ENCODE measurements around the gene BCAR1.

BCAR1 gene

DNA sequence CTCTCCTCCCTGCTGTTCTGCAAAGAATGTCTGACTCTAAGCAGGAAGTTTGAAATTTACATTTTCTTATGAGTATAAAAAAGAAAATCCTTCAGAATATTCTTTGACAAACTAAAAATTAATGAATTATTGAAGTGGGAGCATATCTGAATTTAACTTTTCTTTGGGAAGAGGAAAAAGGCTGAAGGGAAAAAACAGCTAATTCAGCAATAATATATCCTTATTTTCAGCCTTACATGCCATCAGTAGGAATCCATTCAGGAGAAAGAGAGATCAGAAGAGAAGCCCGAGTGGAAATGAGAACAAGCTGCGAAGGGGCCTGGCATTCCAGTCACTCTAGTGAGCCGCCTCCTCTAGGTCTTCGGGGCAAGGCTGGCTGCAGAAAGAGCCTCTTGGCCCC, 41.7 kb upstream of the BCAR1 start:
- DNase-seq (ENCODE audit: low read depth): no peak
- TF ChIP-seq, protein P1, sequence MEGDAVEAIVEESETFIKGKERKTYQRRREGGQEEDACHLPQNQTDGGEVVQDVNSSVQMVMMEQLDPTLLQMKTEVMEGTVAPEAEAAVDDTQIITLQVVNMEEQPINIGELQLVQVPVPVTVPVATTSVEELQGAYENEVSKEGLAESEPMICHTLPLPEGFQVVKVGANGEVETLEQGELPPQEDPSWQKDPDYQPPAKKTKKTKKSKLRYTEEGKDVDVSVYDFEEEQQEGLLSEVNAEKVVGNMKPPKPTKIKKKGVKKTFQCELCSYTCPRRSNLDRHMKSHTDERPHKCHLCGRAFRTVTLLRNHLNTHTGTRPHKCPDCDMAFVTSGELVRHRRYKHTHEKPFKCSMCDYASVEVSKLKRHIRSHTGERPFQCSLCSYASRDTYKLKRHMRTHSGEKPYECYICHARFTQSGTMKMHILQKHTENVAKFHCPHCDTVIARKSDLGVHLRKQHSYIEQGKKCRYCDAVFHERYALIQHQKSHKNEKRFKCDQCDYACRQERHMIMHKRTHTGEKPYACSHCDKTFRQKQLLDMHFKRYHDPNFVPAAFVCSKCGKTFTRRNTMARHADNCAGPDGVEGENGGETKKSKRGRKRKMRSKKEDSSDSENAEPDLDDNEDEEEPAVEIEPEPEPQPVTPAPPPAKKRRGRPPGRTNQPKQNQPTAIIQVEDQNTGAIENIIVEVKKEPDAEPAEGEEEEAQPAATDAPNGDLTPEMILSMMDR (IDR thresholded peaks at IDR 0.05; ENCODE audit: low read depth, low read length, missing control alignments): no peak
- no peak overlapping the region for H3K4me3 ChIP-seq (ENCODE audit: low read depth, low read length)
- in situ Hi-C loops (cut with HindIII; ENCODE audit: low sequenced_read_pairs): no loop called here

DNA sequence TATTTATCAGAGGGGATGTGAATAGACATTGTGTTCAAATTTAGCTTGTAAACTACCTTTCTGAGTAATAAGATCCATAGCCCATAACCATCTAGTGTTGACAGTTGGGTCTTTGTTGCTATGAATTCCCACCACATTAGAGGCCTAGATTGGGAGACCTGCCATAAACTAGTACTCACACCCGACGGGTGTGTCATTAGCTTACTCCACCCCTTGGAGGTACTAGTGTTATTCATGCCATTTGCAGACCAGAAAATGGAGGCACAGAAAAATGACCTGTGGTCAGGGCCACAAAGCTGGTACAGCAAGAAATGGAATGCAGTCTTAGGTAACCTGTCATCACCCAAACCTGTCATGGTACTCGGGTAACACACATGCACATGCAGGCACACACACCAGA, 41.3 kb upstream of the BCAR1 start:
- H3K4me3 ChIP-seq (ENCODE audit: low read depth, low read length): no peak overlapping the region
- DNase-seq (ENCODE audit: low read depth): no peak
- in situ Hi-C loops (cut with HindIII; ENCODE audit: low sequenced_read_pairs): no loop called here
- TF ChIP-seq, protein P1 (IDR thresholded peaks at IDR 0.05; ENCODE audit: low read depth, low read length, missing control alignments): no peak

DNA sequence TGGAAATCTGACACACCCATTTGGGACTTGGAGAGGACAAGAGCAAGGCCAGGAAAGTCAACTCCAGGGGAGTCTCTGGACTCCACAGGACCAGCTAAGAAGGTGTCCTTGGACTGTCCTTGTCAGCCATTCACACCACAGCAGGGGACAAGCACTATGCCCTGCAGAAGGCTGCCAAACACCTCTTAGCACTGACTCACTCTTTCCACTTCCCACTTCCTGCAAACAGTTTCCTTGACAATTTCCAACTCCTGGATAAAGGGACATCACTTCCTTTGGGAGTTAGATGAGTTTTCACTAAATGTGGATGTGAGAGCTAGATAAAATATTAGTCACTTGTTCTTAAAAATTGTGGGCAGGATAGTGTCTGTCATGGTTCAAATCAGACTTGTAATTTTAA, 37.8 kb upstream of the BCAR1 start:
- in situ Hi-C loops (cut with HindIII; ENCODE audit: low sequenced_read_pairs): no loop called here
- TF ChIP-seq, protein P1 (IDR thresholded peaks at IDR 0.05; ENCODE audit: low read depth, low read length, missing control alignments): no peak
- no peak for DNase-seq (ENCODE audit: low read depth)
- no peak overlapping the region for H3K4me3 ChIP-seq (ENCODE audit: low read depth, low read length)

DNA sequence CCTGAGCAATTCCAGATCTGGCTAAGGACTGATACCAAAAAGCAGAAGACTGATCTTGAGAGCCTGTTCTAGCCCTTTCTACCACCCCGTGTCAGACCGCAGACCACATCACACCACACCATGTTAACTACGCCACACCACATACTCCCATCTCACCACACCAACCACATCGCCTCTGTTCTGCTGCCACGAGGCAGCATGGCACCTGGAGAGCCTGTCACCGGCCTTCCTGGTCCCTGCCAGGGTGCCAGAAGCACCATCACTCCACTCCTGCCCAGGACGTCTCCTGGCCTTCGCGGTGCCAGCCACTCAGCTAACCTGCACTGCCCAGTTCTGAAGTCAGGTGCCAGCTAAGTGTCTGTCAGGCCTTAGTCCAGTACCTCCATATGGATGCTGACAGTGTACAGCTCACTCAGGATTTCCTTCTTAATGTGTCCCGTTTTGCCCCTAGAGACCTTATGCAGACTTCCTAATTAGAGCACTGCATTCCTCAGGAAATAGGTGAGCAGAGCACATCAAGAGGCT, 37.2 kb upstream of the BCAR1 start:
- in situ Hi-C loops (cut with HindIII; ENCODE audit: low sequenced_read_pairs): no loop called here
- no peak for DNase-seq (ENCODE audit: low read depth)
- TF ChIP-seq, protein P1 (IDR thresholded peaks at IDR 0.05; ENCODE audit: low read depth, low read length, missing control alignments): no peak
- no peak overlapping the region for H3K4me3 ChIP-seq (ENCODE audit: low read depth, low read length)

DNA sequence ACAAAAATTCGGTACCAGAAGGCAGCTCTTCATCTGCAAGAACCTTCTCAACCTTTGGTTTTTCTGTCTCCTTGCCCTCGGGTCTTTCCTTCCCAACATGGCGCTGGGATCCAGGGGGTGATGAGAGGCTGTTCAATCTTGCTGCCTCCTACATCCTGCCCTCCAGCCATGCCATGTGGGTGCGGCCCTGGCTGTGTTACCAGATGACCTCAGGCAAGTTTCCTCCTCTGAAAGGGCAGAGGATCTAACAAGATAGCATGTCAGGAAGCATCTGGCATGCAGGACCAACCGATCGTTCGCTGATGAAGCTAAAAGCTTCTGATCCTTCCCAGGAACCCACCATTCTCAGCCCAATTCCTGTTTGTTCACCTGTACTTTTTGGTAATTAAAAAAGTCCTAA, 36.8 kb upstream of the BCAR1 start:
- no peak for DNase-seq (ENCODE audit: low read depth)
- in situ Hi-C loops (cut with HindIII; ENCODE audit: low sequenced_read_pairs): no loop called here
- no peak overlapping the region for H3K4me3 ChIP-seq (ENCODE audit: low read depth, low read length)
- TF ChIP-seq, protein P1 (IDR thresholded peaks at IDR 0.05; ENCODE audit: low read depth, low read length, missing control alignments): no peak

DNA sequence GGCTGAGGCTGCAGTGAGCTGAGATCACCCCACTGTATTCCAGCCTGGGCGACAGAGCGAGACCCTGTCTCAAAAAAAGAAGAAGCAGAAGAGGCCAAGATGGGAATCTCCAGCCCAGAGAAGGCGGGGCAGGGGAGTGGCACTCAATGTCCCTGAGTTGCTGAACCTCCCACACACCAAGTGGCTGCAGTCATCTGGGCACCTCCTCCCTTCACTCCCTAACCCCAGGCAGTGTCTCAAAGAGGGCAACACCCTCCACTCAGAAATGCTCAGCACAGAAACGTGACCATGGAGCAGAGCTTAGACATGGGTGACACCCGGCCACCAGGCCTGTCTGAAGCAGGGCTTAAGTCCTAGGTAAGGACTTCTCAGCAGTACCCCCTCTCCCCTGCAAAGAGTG, 36.3 kb upstream of the BCAR1 start:
- in situ Hi-C loops (cut with HindIII; ENCODE audit: low sequenced_read_pairs): no loop called here
- DNase-seq (ENCODE audit: low read depth): no peak
- TF ChIP-seq, protein P1 (IDR thresholded peaks at IDR 0.05; ENCODE audit: low read depth, low read length, missing control alignments): no peak

DNA sequence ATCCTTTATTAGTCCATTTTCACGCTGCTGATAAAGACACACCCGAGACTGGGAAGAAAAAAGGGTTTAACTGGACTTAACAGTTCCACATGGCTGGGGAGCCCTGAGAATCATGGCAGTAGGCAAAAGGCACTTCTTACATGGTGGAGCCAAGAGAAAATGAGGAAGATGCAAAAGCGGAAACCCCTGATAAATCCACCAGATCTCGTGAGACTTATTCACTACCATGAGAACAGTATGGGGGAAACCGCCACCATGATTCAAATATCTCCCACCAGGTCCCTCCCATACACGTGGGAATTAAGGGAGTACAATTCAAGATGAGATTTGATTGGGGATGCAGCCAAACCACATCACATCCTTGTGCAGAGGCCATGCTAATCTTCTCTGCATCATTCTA, 35.0 kb upstream of the BCAR1 start:
- TF ChIP-seq, protein P1 (IDR thresholded peaks at IDR 0.05; ENCODE audit: low read depth, low read length, missing control alignments): no peak
- no peak for DNase-seq (ENCODE audit: low read depth)
- H3K4me3 ChIP-seq (ENCODE audit: low read depth, low read length): no peak overlapping the region
- in situ Hi-C loops (cut with HindIII; ENCODE audit: low sequenced_read_pairs): no loop called here

More for the DNA sequence above, 36.3 kb upstream of the BCAR1 start:
- no peak overlapping the region for H3K4me3 ChIP-seq (ENCODE audit: low read depth, low read length)
